ENCODE data around the gene DUSP15. TPM values are rescaled to one million over a fixed set of nuclear protein-coding genes. Genes with fewer than 3 reads are reported as not detected.

DUSP15 gene
- total and polyA plus RNA-seq, 4 donors, result 0.35 to 0.61 (median 0.42) TPM; not detected in 1

GRCh38 chr20:31861135-31861384, 9.3 kb downstream of the DUSP15 start:
- Histone ChIP-seq H3K9me3 (ENCODE audit: control insufficient read depth in 4 of 4, low read length in 3 of 4) (no peaks in the 10 kb centered on the region), H3K27me3 (ENCODE audit: control insufficient read depth in 4 of 4, insufficient read depth in 4 of 4, low read length in 3 of 4) (peaks cover 0 to 3% (median 0%) of the 10 kb centered on the region in 4 donors), H3K4me3 (ENCODE audit: low read depth in 1 of 3, low read length in 3 of 3) (peak overlapping the region in 2 of 3 donors; percentile 35 to 44), H3K27ac (ENCODE audit: low read depth in 1 of 2, low read length in 2 of 2) (no peak overlapping the region), H3K36me3 (ENCODE audit: control insufficient read depth in 4 of 4, insufficient read depth in 3 of 4, low read depth in 1 of 4, low read length in 3 of 4) (no peaks in the 10 kb centered on the region), H3K4me1 (ENCODE audit: control insufficient read depth in 4 of 4, insufficient read depth in 4 of 4, low read length in 3 of 4) (peaks cover 2 to 16% (median 8%) of the 10 kb centered on the region in 4 donors), H3K9ac (ENCODE audit: low read depth in 1 of 2, low read length in 2 of 2) (no peak overlapping the region)
- no peak for DNase-seq (ENCODE audit: low spot score)
- WGBS, result 1% methylated on average over 20 of the region's 20 CpGs
- TF ChIP-seq JUND (IDR thresholded peaks at IDR 0.05) (no peak), HNF4G (IDR thresholded peaks at IDR 0.05) (no peak), FOXA1 (IDR thresholded peaks at IDR 0.05) (no peak), NR2F2 (IDR thresholded peaks at IDR 0.05) (no peak), ATF3 (IDR thresholded peaks at IDR 0.05) (no peak), REST (IDR thresholded peaks at IDR 0.05) (no peak), EGR1 (IDR thresholded peaks at IDR 0.05; ENCODE audit: low read depth in 2 of 2) (no peak), FOXA2 (IDR thresholded peaks at IDR 0.05) (no peak), CTCF (IDR thresholded peaks at IDR 0.05; ENCODE audit: low read depth, low read length, missing input control) (no peak)

GRCh38 chr20:31860390-31861134, 9.8 kb downstream of the DUSP15 start:
- Histone ChIP-seq H3K4me3 (ENCODE audit: low read depth in 1 of 3, low read length in 3 of 3) (peak overlapping the region in 1 of 3 donors; percentile 44), H3K4me1 (ENCODE audit: control insufficient read depth in 4 of 4, insufficient read depth in 4 of 4, low read length in 3 of 4) (peaks cover 2 to 16% (median 8%) of the 10 kb centered on the region in 4 donors), H3K27me3 (ENCODE audit: control insufficient read depth in 4 of 4, insufficient read depth in 4 of 4, low read length in 3 of 4) (peaks cover 0 to 3% (median under 1%) of the 10 kb centered on the region in 4 donors), H3K9me3 (ENCODE audit: control insufficient read depth in 4 of 4, low read length in 3 of 4) (no peaks in the 10 kb centered on the region), H3K27ac (ENCODE audit: low read depth in 1 of 2, low read length in 2 of 2) (no peak overlapping the region), H3K9ac (ENCODE audit: low read depth in 1 of 2, low read length in 2 of 2) (no peak overlapping the region), H3K36me3 (ENCODE audit: control insufficient read depth in 4 of 4, insufficient read depth in 3 of 4, low read depth in 1 of 4, low read length in 3 of 4) (no peaks in the 10 kb centered on the region)
- DNase-seq (ENCODE audit: low spot score), result no peak
- no peak for TF ChIP-seq GABPA (IDR thresholded peaks at IDR 0.05 in 1 of 2, conservative IDR thresholded peaks at IDR 0.05 in 1 of 2)
- WGBS, result 15% methylated on average over 15 of the region's 15 CpGs

GRCh38 chr20:31859998-31860380, 10.3 kb downstream of the DUSP15 start:
- H3K27me3 ChIP-seq (ENCODE audit: control insufficient read depth in 4 of 4, insufficient read depth in 4 of 4, low read length in 3 of 4), result peaks cover 0 to 5% (median 1%) of the 10 kb centered on the region in 4 donors
- WGBS, result 66% methylated on average over 7 of the region's 7 CpGs
- no peak for DNase-seq (ENCODE audit: low spot score)
- H3K9ac ChIP-seq (ENCODE audit: low read depth in 1 of 2, low read length in 2 of 2), result no peak overlapping the region
- no peaks in the 10 kb centered on the region for H3K36me3 ChIP-seq (ENCODE audit: control insufficient read depth in 4 of 4, insufficient read depth in 3 of 4, low read depth in 1 of 4, low read length in 3 of 4)
- TF ChIP-seq RXRA (IDR thresholded peaks at IDR 0.05), result no peak
- no peak for TF ChIP-seq HNF4G (IDR thresholded peaks at IDR 0.05)
- H3K27ac ChIP-seq (ENCODE audit: low read depth in 1 of 2, low read length in 2 of 2), result no peak overlapping the region
- H3K4me3 ChIP-seq (ENCODE audit: low read depth in 1 of 3, low read length in 3 of 3), result no peak overlapping the region
- no peaks in the 10 kb centered on the region for H3K9me3 ChIP-seq (ENCODE audit: control insufficient read depth in 4 of 4, low read length in 3 of 4)
- peaks cover 2 to 16% (median 8%) of the 10 kb centered on the region in 4 donors for H3K4me1 ChIP-seq (ENCODE audit: control insufficient read depth in 4 of 4, insufficient read depth in 4 of 4, low read length in 3 of 4)
